ENCODE results near the gene TP53I11.

TP53I11 gene

GRCh38 chr11:44909557-44909956, 41.1 kb downstream of the TP53I11 start:
- Histone ChIP-seq H3K9ac (ENCODE audit: low read length) (no peak overlapping the region), H3K4me1 (ENCODE audit: insufficient read depth, low read length, severe bottlenecking) (peaks cover 8% of the 10 kb centered on the region), H4K20me1 (ENCODE audit: insufficient read depth, low read length) (no peaks in the 10 kb centered on the region), H3K9me2 (ENCODE audit: low read depth, low read length) (no peaks in the 10 kb centered on the region), H3K27ac (ENCODE audit: low read depth, low read length, poor library complexity, severe bottlenecking) (no peak overlapping the region), H2AFZ (ENCODE audit: low read length) (no peak overlapping the region), H3K27me3 (ENCODE audit: insufficient read depth, low read length) (no peaks in the 10 kb centered on the region), H3F3A (ENCODE audit: insufficient read depth, low read length) (no peaks in the 10 kb centered on the region), H3K4me2 (ENCODE audit: low read length) (no peak overlapping the region), H3K4me3 (ENCODE audit: low read depth, low read length, poor library complexity, severe bottlenecking) (no peak overlapping the region), H3K36me3 (ENCODE audit: insufficient read depth, low read length) (no peaks in the 10 kb centered on the region), H3K79me2 (ENCODE audit: insufficient read depth, low read length) (no peaks in the 10 kb centered on the region), H3K9me3 (ENCODE audit: low read length) (no peaks in the 10 kb centered on the region)
- TF ChIP-seq EZH2 (IDR thresholded peaks at IDR 0.05; ENCODE audit: borderline replicate concordance, low read length) (no peak), CTCF (IDR thresholded peaks at IDR 0.05; ENCODE audit: low read length) (no peak)

- no peaks in the 10 kb centered on the region for H3F3A ChIP-seq (ENCODE audit: insufficient read depth, low read length)
- no peaks in the 10 kb centered on the region for H4K20me1 ChIP-seq (ENCODE audit: insufficient read depth, low read length)
- H3K9me3 ChIP-seq (ENCODE audit: low read length) = no peaks in the 10 kb centered on the region
- no peak overlapping the region for H3K27ac ChIP-seq (ENCODE audit: low read depth, low read length, poor library complexity, severe bottlenecking)
- H3K36me3 ChIP-seq (ENCODE audit: insufficient read depth, low read length) = no peaks in the 10 kb centered on the region
- H3K9ac ChIP-seq (ENCODE audit: low read length) = no peak overlapping the region
- H2AFZ ChIP-seq (ENCODE audit: low read length) = no peak overlapping the region
- peaks cover 8% of the 10 kb centered on the region for H3K4me1 ChIP-seq (ENCODE audit: insufficient read depth, low read length, severe bottlenecking)
- 0 out of 2 replicates have a peak, but pooled peaks cover under 1% of the 10 kb centered on the region for H3K27me3 ChIP-seq (ENCODE audit: insufficient read depth, low read length)
- no peak overlapping the region for H3K4me2 ChIP-seq (ENCODE audit: low read length)
- no peaks in the 10 kb centered on the region for H3K9me2 ChIP-seq (ENCODE audit: low read depth, low read length)
- TF ChIP-seq CTCF (IDR thresholded peaks at IDR 0.05; ENCODE audit: low read length) = no peak
- TF ChIP-seq EZH2 (IDR thresholded peaks at IDR 0.05; ENCODE audit: borderline replicate concordance, low read length) = no peak
- H3K4me3 ChIP-seq (ENCODE audit: low read depth, low read length, poor library complexity, severe bottlenecking) = no peak overlapping the region
- H3K79me2 ChIP-seq (ENCODE audit: insufficient read depth, low read length) = no peaks in the 10 kb centered on the region
Measured at GRCh38 chr11:44906649-44907048, 44.0 kb downstream of the TP53I11 start.

GRCh38 chr11:44905131-44905866, 45.4 kb downstream of the TP53I11 start:
- Histone ChIP-seq H3K9me3 (ENCODE audit: low read length) (no peaks in the 10 kb centered on the region), H3K79me2 (ENCODE audit: insufficient read depth, low read length) (no peaks in the 10 kb centered on the region), H3K27me3 (ENCODE audit: insufficient read depth, low read length) (0 out of 2 replicates have a peak, but pooled peaks cover 3% of the 10 kb centered on the region), H3K4me3 (ENCODE audit: low read depth, low read length, poor library complexity, severe bottlenecking) (no peak overlapping the region), H3K9ac (ENCODE audit: low read length) (no peak overlapping the region), H3F3A (ENCODE audit: insufficient read depth, low read length) (no peaks in the 10 kb centered on the region), H3K27ac (ENCODE audit: low read depth, low read length, poor library complexity, severe bottlenecking) (no peak overlapping the region), H3K36me3 (ENCODE audit: insufficient read depth, low read length) (no peaks in the 10 kb centered on the region), H3K4me2 (ENCODE audit: low read length) (no peak overlapping the region), H3K4me1 (ENCODE audit: insufficient read depth, low read length, severe bottlenecking) (peaks cover 8% of the 10 kb centered on the region), H3K9me2 (ENCODE audit: low read depth, low read length) (no peaks in the 10 kb centered on the region), H2AFZ (ENCODE audit: low read length) (no peak overlapping the region), H4K20me1 (ENCODE audit: insufficient read depth, low read length) (no peaks in the 10 kb centered on the region)
- TF ChIP-seq EZH2 (IDR thresholded peaks at IDR 0.05; ENCODE audit: borderline replicate concordance, low read length) (no peak), CTCF (IDR thresholded peaks at IDR 0.05; ENCODE audit: low read length) (no peak)

Data from OCI-LY1 (cell line).